Temporal lobe (tissue), 1 donor: Measurements from ENCODE around the gene GPHN. TPM values are rescaled to one million over a fixed set of nuclear protein-coding genes. Genes with fewer than 3 reads are reported as not detected.

Source experiments
- total RNA-seq: library from RNA; depleted of rRNA; stranded (reverse); fragments of >200 nt; gene quantifications from one replicate; pipeline ENCODE4 v1.2.3, GENCODE V29; 2014

Gene GPHN
- total RNA-seq, 1 donor from 2014 or later: 82.4 TPM

Other genes with a start within 250 kb of the GPHN start
- not detected for gene CCDC196, start 21.8 kb upstream of the GPHN start, total RNA-seq